SU-DHL-6 (cell line): ENCODE results near the gene MEOX2.

Source experiments
- H2AFZ ChIP-seq: fragments of 200-600 bp; sonication (generic); 2 replicates; pipeline ENCODE4 v1.6.1; 2014; ENCODE audit warnings: low read depth, mild to moderate bottlenecking, moderate library complexity, mixed read lengths, antibody characterized with exemption, low read length; ENCODE audit not compliant: severe bottlenecking
- H3F3A ChIP-seq: fragments of 200-600 bp; shearing (Covaris generic); 2 replicates; pipeline ENCODE4 v1.6.0; 2016; ENCODE audit warnings: antibody characterized with exemption, mild to moderate bottlenecking; ENCODE audit not compliant: insufficient read depth
- H3K27ac ChIP-seq: fragments of 200-600 bp; sonication (generic); 2 replicates; pipeline ENCODE4 v1.5.1; 2016; ENCODE audit warnings: low read depth, mild to moderate bottlenecking, low read length, moderate library complexity, mixed read lengths
- H3K27me3 ChIP-seq: fragments of 200-600 bp; sonication (generic), shearing (Covaris generic); 2 replicates; pipeline ENCODE4 v1.6.0; 2014; ENCODE audit warnings: mild to moderate bottlenecking, low read length
- H3K36me3 ChIP-seq: fragments of 200-600 bp; sonication (generic); 2 replicates; pipeline ENCODE4 v1.6.1; 2014; ENCODE audit warnings: mild to moderate bottlenecking, low read length, mixed read lengths
- H3K4me2 ChIP-seq: fragments of 300-600, 200-600 bp; shearing (Covaris generic), sonication (generic); 2 replicates; pipeline ENCODE4 v1.6.0; 2014; ENCODE audit warnings: low read length, low read depth, mild to moderate bottlenecking; ENCODE audit not compliant: poor library complexity, severe bottlenecking
- H3K4me3 ChIP-seq: fragments of 200-600 bp; sonication (generic); 2 replicates; pipeline ENCODE4 v1.5.1; 2014; ENCODE audit warnings: antibody characterized with exemption, low read length, mild to moderate bottlenecking, mixed read lengths; ENCODE audit not compliant: insufficient read depth, poor library complexity, severe bottlenecking
- H3K79me2 ChIP-seq: fragments of 200-600 bp; sonication (generic); 2 replicates; pipeline ENCODE4 v1.6.1; 2014; ENCODE audit warnings: mild to moderate bottlenecking, low read length, moderate library complexity; ENCODE audit not compliant: insufficient read depth
- H3K9ac ChIP-seq: fragments of 200-600 bp; sonication (generic); 2 replicates; pipeline ENCODE4 v1.7.0; 2014; ENCODE audit warnings: mild to moderate bottlenecking, low read length
- H3K9me2 ChIP-seq: fragments of 200-600 bp; sonication (generic); replicated peaks from 2 replicates; pipeline ENCODE4 v1.6.1; 2014; ENCODE audit warnings: low read length; ENCODE audit not compliant: insufficient read depth
- H3K9me3 ChIP-seq: fragments of 200-600 bp; sonication (generic); 2 replicates; pipeline ENCODE4 v1.6.1; 2014; ENCODE audit warnings: low read length, mixed read lengths; ENCODE audit not compliant: insufficient read depth
- H4K20me1 ChIP-seq: fragments of 200-600 bp; sonication (generic); 2 replicates; pipeline ENCODE4 v1.6.1; 2014; ENCODE audit warnings: low read depth, mild to moderate bottlenecking, antibody characterized with exemption, low read length, moderate library complexity, mixed read lengths
- CTCF ChIP-seq: fragments of 200-600 bp; sonication (generic); IDR thresholded peaks from one replicate; pipeline ENCODE4 v1.5.1; 2017; ENCODE audit warnings: antibody characterized with exemption, mild to moderate bottlenecking, low read length, moderate library complexity; ENCODE audit not compliant: insufficient read depth, poor library complexity, severe bottlenecking
- EZH2phosphoT487 ChIP-seq: fragments of 200-600 bp; sonication (generic), shearing (Covaris generic); conservative IDR thresholded peaks from 2 replicates; pipeline ENCODE4 v1.6.1; 2018; ENCODE audit warnings: mild to moderate bottlenecking, antibody characterized with exemption, low read length, moderate library complexity, mixed read lengths

MEOX2 gene

DNA sequence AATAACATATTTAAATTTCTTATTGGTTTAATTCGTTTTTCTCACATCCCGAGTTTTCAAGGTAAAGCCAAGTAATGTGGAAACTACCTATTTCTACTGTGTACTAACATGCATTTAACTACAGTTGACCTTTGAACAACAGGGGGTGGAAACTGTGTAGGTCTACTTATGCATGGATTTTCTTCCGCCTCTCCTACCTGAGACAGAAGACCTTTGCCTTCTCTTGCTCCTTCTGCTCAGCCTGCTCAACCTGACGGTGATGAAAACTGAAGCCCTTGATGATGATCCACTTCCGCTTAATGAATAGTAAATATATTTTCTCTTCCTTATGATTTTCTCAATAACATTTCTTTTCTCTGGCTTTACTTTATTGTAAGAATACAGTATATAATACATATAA lies 18.5 kb downstream of the MEOX2 start:
- H2AFZ ChIP-seq = no peak overlapping the region
- no peaks in the 10 kb centered on the region for H3K27me3 ChIP-seq
- H3K9me3 ChIP-seq = no peaks in the 10 kb centered on the region
- H3K36me3 ChIP-seq = no peaks in the 10 kb centered on the region
- H3K9me2 ChIP-seq = no peaks in the 10 kb centered on the region
- no peaks in the 10 kb centered on the region for H4K20me1 ChIP-seq
- no peak overlapping the region for H3K4me3 ChIP-seq
- no peak overlapping the region for H3K9ac ChIP-seq
- no peaks in the 10 kb centered on the region for H3F3A ChIP-seq
- H3K79me2 ChIP-seq = no peaks in the 10 kb centered on the region
- no peak overlapping the region for H3K27ac ChIP-seq
- no peak overlapping the region for H3K4me2 ChIP-seq
- no peak for TF ChIP-seq EZH2phosphoT487
- TF ChIP-seq CTCF = no peak

DNA sequence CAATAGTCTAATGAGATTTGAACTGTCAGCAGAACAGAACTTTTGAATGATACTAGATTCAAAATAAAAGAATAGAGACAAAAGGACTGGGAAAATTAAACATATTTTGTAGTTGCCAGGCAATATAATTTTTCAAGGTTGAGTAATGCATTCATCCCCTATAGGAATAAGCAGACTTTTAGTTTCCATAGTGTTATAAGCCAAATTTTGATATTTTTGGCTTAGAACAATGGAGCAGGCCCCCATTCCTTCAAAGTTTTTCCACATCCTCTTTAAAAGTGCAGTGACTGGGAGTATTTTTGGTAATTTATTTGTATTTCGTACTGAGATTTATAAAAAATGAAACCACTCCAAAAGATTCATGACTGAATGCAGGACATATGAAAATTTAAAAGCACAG lies 24.0 kb downstream of the MEOX2 start:
- no peaks in the 10 kb centered on the region for H3K36me3 ChIP-seq
- no peaks in the 10 kb centered on the region for H3K79me2 ChIP-seq
- no peaks in the 10 kb centered on the region for H3F3A ChIP-seq
- H3K27ac ChIP-seq = no peak overlapping the region
- H3K4me2 ChIP-seq = no peak overlapping the region
- no peaks in the 10 kb centered on the region for H3K9me2 ChIP-seq
- H3K9ac ChIP-seq = no peak overlapping the region
- TF ChIP-seq EZH2phosphoT487 (no peak), CTCF (no peak)
- no peaks in the 10 kb centered on the region for H3K9me3 ChIP-seq
- H3K27me3 ChIP-seq = no peaks in the 10 kb centered on the region
- H3K4me3 ChIP-seq = no peak overlapping the region
- no peaks in the 10 kb centered on the region for H4K20me1 ChIP-seq
- no peak overlapping the region for H2AFZ ChIP-seq

DNA sequence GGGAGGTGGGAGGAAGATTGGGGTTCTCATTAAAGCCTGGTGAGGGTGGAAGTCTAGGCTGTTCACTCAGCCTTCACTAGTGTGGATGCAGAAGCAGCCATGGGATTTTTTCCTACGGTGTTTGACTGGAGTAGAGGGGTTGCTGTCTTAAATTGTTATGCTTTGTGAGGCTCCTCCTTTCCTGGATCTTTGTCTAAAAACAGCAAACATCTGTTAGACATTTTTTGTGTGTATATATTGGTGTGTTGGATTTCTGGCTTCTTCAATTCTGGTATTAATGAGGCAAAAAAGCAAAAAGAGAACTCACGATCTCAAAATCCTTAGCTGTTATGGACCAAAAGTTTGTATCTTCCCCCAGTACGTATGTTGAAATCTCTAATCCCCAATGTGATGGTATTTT lies 28.2 kb downstream of the MEOX2 start:
- no peaks in the 10 kb centered on the region for H3K36me3 ChIP-seq
- H3K9ac ChIP-seq = no peak overlapping the region
- TF ChIP-seq EZH2phosphoT487 (no peak), CTCF (no peak)
- H4K20me1 ChIP-seq = no peaks in the 10 kb centered on the region
- H3K27me3 ChIP-seq = no peaks in the 10 kb centered on the region
- no peaks in the 10 kb centered on the region for H3K9me3 ChIP-seq
- no peak overlapping the region for H2AFZ ChIP-seq
- H3K79me2 ChIP-seq = no peaks in the 10 kb centered on the region
- H3F3A ChIP-seq = no peaks in the 10 kb centered on the region
- no peaks in the 10 kb centered on the region for H3K9me2 ChIP-seq
- H3K4me2 ChIP-seq = no peak overlapping the region
- no peak overlapping the region for H3K4me3 ChIP-seq
- H3K27ac ChIP-seq = no peak overlapping the region
